K562 (cell line): Measurements from ENCODE around the gene ARMCX5. TPM values are rescaled to one million over a fixed set of nuclear protein-coding genes. Genes with fewer than 3 reads are reported as not detected.

Experiments
- ATAC-seq: fragments of 200-7000 bp; cut with Tn5 transposase; 3 replicates; pipeline ENCODE4 v1.9.1; 2020; ENCODE audit warnings: moderate library complexity
- BruUV-seq: library from RNA; stranded (reverse); fragments of 400-500 nt; replicated peaks from 2 replicates; lab custom pipeline; 2021; lab: Mats Ljungman, UMichigan
- CTCF ChIA-PET: fragments of 300-600 bp; formaldehyde crosslinking; extraction: SDS; loops from one replicate; lab custom pipeline; 2021; ENCODE audit warnings: low intra/inter-chr PET ratio; lab: Yijun Ruan, JAX
- POLR2A ChIA-PET: fragments of 300-600, 350-650 bp; sonication (Branson Sonifier 250); formaldehyde crosslinking; extraction: SDS; loops from one replicate; lab custom pipeline; 2021; ENCODE audit warnings: antibody characterized with exemption, inconsistent platforms; lab: Yijun Ruan, JAX
- DNase-seq, 4 experiments: peaks; one replicate each; pipeline versions ENCODE4 v3.0.0 to v3.0.0-alpha.2; 2011 to 2018; ENCODE audit warnings: low spot score in 3 of 4, mixed read lengths in 3 of 4; ENCODE audit errors: extremely low read depth in 1 of 4
- FAIRE-seq: peaks from 2 replicates; lab custom pipeline; 2011; peaks lifted over from hg19 to GRCh38; lab: Jason Lieb, UNC
- H2AFZ ChIP-seq: 2 replicates; pipeline ENCODE4 v1.6.0; 2011; ENCODE audit warnings: low read depth, low read length, control low read depth, inconsistent platforms
- H3K27ac ChIP-seq: fragments of 200-600 bp; 3 replicates; pipeline ENCODE4 v1.8.0; 2011; ENCODE audit warnings: low read depth, mild to moderate bottlenecking, control low read depth, inconsistent platforms, low read length, moderate library complexity, mixed read lengths; ENCODE audit errors: extremely low read depth
- H3K27me3 ChIP-seq, 2 experiments: fragments of 300-600 bp in 1 of 2; 2 replicates in 1 of 2; 3 replicates in 1 of 2; pipeline versions ENCODE4 v1.6.0 to v1.8.0; 2011; ENCODE audit warnings: inconsistent platforms in 2 of 2, low read length in 2 of 2, mild to moderate bottlenecking in 1 of 2, mixed read lengths in 1 of 2, moderate library complexity in 1 of 2; ENCODE audit not compliant: control insufficient read depth in 2 of 2, insufficient read depth in 2 of 2
- H3K36me3 ChIP-seq: fragments of 300-600 bp; 3 replicates; pipeline ENCODE4 v1.8.0; 2011; ENCODE audit warnings: mild to moderate bottlenecking, low read length, inconsistent platforms; ENCODE audit not compliant: control insufficient read depth, insufficient read depth
- H3K4me1 ChIP-seq, 2 experiments: fragments of 200-600 bp in 1 of 2; replicated peaks in 1 of 2; 2 replicates in 1 of 2; 3 replicates in 1 of 2; pipeline versions ENCODE4 v1.5.1 to v1.8.0; 2011; ENCODE audit warnings: inconsistent platforms in 2 of 2, low read length in 2 of 2, mild to moderate bottlenecking in 1 of 2, mixed read lengths in 1 of 2, moderate library complexity in 1 of 2; ENCODE audit not compliant: control insufficient read depth in 2 of 2, insufficient read depth in 2 of 2
- H3K4me2 ChIP-seq: 2 replicates; pipeline ENCODE4 v1.6.1; 2011; ENCODE audit warnings: low read length, control low read depth, inconsistent platforms, mixed read lengths; ENCODE audit not compliant: insufficient read depth
- H3K4me3 ChIP-seq: fragments of 200-600 bp; sonication (generic), shearing (Covaris generic); 2 replicates; pipeline ENCODE4 v1.5.1; 2016; ENCODE audit warnings: control low read depth, inconsistent platforms
- H3K79me2 ChIP-seq: fragments of 200-600 bp; 3 replicates; pipeline ENCODE4 v1.8.0; 2011; ENCODE audit warnings: low read length, inconsistent platforms; ENCODE audit not compliant: control insufficient read depth, insufficient read depth
- H3K9ac ChIP-seq, 2 experiments: 2 replicates each; pipeline versions ENCODE4 v1.6.0 to v1.6.1; 2011; ENCODE audit warnings: low read depth in 2 of 2, low read length in 2 of 2, control low read depth in 1 of 2, inconsistent platforms in 1 of 2, mild to moderate bottlenecking in 1 of 2, mixed read lengths in 1 of 2; ENCODE audit not compliant: insufficient read depth in 1 of 2
- H3K9me1 ChIP-seq: one replicate; pipeline ENCODE4 v1.6.0; 2011; ENCODE audit warnings: inconsistent platforms, mild to moderate bottlenecking, low read length, moderate library complexity; ENCODE audit not compliant: control insufficient read depth, insufficient read depth
- H3K9me3 ChIP-seq: replicated peaks from 2 replicates; pipeline ENCODE4 v1.5.1; 2011; ENCODE audit warnings: low read depth, low read length, inconsistent platforms; ENCODE audit not compliant: control insufficient read depth, insufficient read depth
- H4K20me1 ChIP-seq: replicated peaks from 2 replicates; pipeline ENCODE4 v1.6.1; 2011; ENCODE audit warnings: low read length, inconsistent platforms, mixed read lengths; ENCODE audit not compliant: control insufficient read depth, insufficient read depth
- ASH1L ChIP-seq: fragments of 450-650 bp; IDR thresholded peaks from 2 replicates; pipeline ENCODE4 v1.6.1; 2018; ENCODE audit warnings: borderline replicate concordance, mild to moderate bottlenecking, low read depth; ENCODE audit not compliant: partially characterized antibody
- ATF3 ChIP-seq, 2 experiments: fragments of 450-650 bp in 1 of 2; sonication (generic) in 1 of 2; formaldehyde crosslinking in 1 of 2; IDR thresholded peaks in 1 of 2; conservative IDR thresholded peaks in 1 of 2; 2 replicates each; pipeline versions ENCODE4 v1.6.1 to v1.8.1; 2016 to 2023; ENCODE audit warnings: mild to moderate bottlenecking in 2 of 2, moderate library complexity in 2 of 2, inconsistent platforms in 1 of 2, missing genetic modification reagents in 1 of 2
- E2F5 ChIP-seq: sonication (generic); formaldehyde crosslinking; IDR thresholded peaks from 2 replicates; pipeline ENCODE4 v1.8.0; 2022; ENCODE audit warnings: mild to moderate bottlenecking, missing genetic modification reagents
- ETV6 ChIP-seq, 3 experiments: fragments of 150-350 bp in 1 of 3; sonication (generic) in 1 of 3; formaldehyde crosslinking in 1 of 3; IDR thresholded peaks; 2 replicates each; pipeline versions ENCODE4 v1.6.1 to v1.8.0; 2014 to 2022; ENCODE audit warnings: borderline replicate concordance in 2 of 3, low read depth in 2 of 3, antibody characterized with exemption in 1 of 3, low read length in 1 of 3, mild to moderate bottlenecking in 1 of 3, missing genetic modification reagents in 1 of 3
- FOXK2 ChIP-seq, 2 experiments: fragments of 450-650 bp; IDR thresholded peaks in 1 of 2; conservative IDR thresholded peaks in 1 of 2; 2 replicates each; pipeline ENCODE4 v1.6.1; 2016; ENCODE audit warnings: low read depth in 2 of 2, mild to moderate bottlenecking in 1 of 2
- HNRNPLL ChIP-seq: fragments of 200-400 bp; formaldehyde crosslinking; IDR thresholded peaks from 2 replicates; pipeline ENCODE4 v1.6.1; 2017; ENCODE audit warnings: low read length, low read depth, mild to moderate bottlenecking; ENCODE audit not compliant: poor library complexity, severe bottlenecking
- NR2F6 ChIP-seq: fragments of 450-650 bp; formaldehyde crosslinking; IDR thresholded peaks from 2 replicates; pipeline ENCODE4 v1.4.0; 2020; ENCODE audit warnings: mild to moderate bottlenecking
- SMARCA4 ChIP-seq: fragments of 450-650 bp; IDR thresholded peaks from 2 replicates; pipeline ENCODE4 v1.6.1; 2016
- TSHZ1 ChIP-seq: fragments of 250-450 bp; sonication (Bioruptor Pico); IDR thresholded peaks from 2 replicates; pipeline ENCODE4 v1.4.0; 2020; ENCODE audit warnings: mild to moderate bottlenecking, moderate library complexity
- USF2 ChIP-seq: sonication (generic); formaldehyde crosslinking; IDR thresholded peaks from 2 replicates; pipeline ENCODE4 v1.5.0; 2020; ENCODE audit warnings: missing genetic modification reagents
- ZNF76 ChIP-seq: fragments of 250-450 bp; sonication (Bioruptor Pico); IDR thresholded peaks from 2 replicates; pipeline ENCODE4 v1.4.0; 2020; ENCODE audit warnings: mild to moderate bottlenecking, moderate library complexity, borderline replicate concordance
- WGBS: fragments of 100-300 bp; shearing (Covaris generic); methylation state at CpG from one replicate; pipeline ENCODE4 v1.1.6; 2016; ENCODE audit warnings: low coverage, mixed read lengths; ENCODE audit not compliant: insufficient coverage; ENCODE audit errors: missing lambda C conversion rate; 5-methylcytosine and 5-hydroxymethylcytosine counted together
- in situ Hi-C: fragments of 300-500 bp; cut with MboI; formaldehyde crosslinking; loops from 4 replicates; pipeline ENCODE4 v1.15.0; 2018; ENCODE audit warnings: inconsistent platforms, mixed read lengths
- intact Hi-C: fragments of 100-400 bp; cut with micrococcal nuclease; formaldehyde crosslinking; loops from 2 replicates; pipeline ENCODE4 v1.14.2; 2022
- polyA plus RNA-seq, 8 experiments: library from polyadenylated mRNA; depleted of rRNA in 4 of 8; stranded (reverse) in 5 of 8; unstranded in 3 of 8; fragments of >200 nt; fragmentation: Nextera tagmentation in 2 of 8; fragmentation: Illumina TruSeq in 1 of 8; extraction: Ambion mirVana in 2 of 8; extraction: Trizol in 1 of 8; gene quantifications; 2 replicates each; pipeline versions ENCODE4 v1.2.1 to v1.2.3, GENCODE V29; 2011 to 2014; ENCODE audit warnings: inconsistent platforms in 1 of 8, missing spikeins in 1 of 8
- total RNA-seq, 7 experiments: library from RNA; depleted of rRNA in 6 of 7; stranded (reverse); fragments of >200 nt in 6 of 7; fragmentation: Illumina TruSeq in 2 of 7; extraction: Trizol in 2 of 7; gene quantifications; 2 replicates each; pipeline versions ENCODE4 v1.2.1 to v1.2.3, GENCODE V29; 2011 to 2021; ENCODE audit warnings: low replicate concordance in 1 of 7

The ARMCX5 gene
- total and polyA plus RNA-seq, 9 of the 15 experiments (the other 6 are each of a cell fraction or from before 2014, with no cell fraction given), result 13.4 to 29.4 (median 17.3) TPM

- no peak for TF ChIP-seq ETV6 (IDR thresholded peaks at IDR 0.05; ENCODE audit: borderline replicate concordance in 1 of 2, low read depth in 2 of 2, low read length in 1 of 2)
- TF ChIP-seq ETV6 (CRISPR knock-in tag; IDR thresholded peaks at IDR 0.05; ENCODE audit: borderline replicate concordance), result no peak
- TF ChIP-seq HNRNPLL, result no peak
These were observed 51.6 kb downstream of the ARMCX5 start (continued) for GRCh38 chrX:102650903-102651241.

- intact Hi-C loops, result no loop called here
- ChIA-PET CTCF (no interaction called here), POLR2A (no interaction called here)
- Histone ChIP-seq H4K20me1 (no peaks in the 10 kb centered on the region), H3K9me3 (no peaks in the 10 kb centered on the region), H3K27ac (no peak within 1 kb of the TSS), H3K9me1 (no peaks in the 10 kb centered on the region), H3K4me2 (no peak within 1 kb of the TSS), H3K4me3 (no peak within 1 kb of the TSS), H3K27me3 (no peaks in the 10 kb centered on the region), H3K9ac (no peak within 1 kb of the TSS), H3K4me1 (no peaks in the 10 kb centered on the region), H2AFZ (no peak within 1 kb of the TSS), H3K79me2 (no peaks in the 10 kb centered on the region), H3K36me3 (no peaks in the 10 kb centered on the region)
- DNase-seq (no peak), FAIRE-seq (no peak), ATAC-seq (no peak)
- in situ Hi-C loops, result no loop called here
- WGBS, result 85% methylated on average over 12 of the region's 61 CpGs
- BruUV-seq, result no TSS peak
- TF ChIP-seq TSHZ1 (no peak), USF2 (CRISPR knock-in tag) (no peak), ASH1L (no peak), NR2F6 (CRISPR knock-in tag) (no peak), SMARCA4 (no peak), ZNF76 (CRISPR knock-in tag) (no peak), ATF3 (IDR thresholded peaks at IDR 0.05) (no peak), ATF3 (CRISPR knock-in tag; conservative IDR thresholded peaks at IDR 0.05) (no peak), FOXK2 (conservative IDR thresholded peaks at IDR 0.05 in 1 of 2, IDR thresholded peaks at IDR 0.05 in 1 of 2; ENCODE audit: low read depth in 2 of 2) (no peak), E2F5 (CRISPR knock-in tag) (no peak)
These were observed 52.1 kb downstream of the ARMCX5 start, which contains the start of gene GPRASP1 for GRCh38 chrX:102651242-102652011. Gene GPRASP1 (plus strand): TSS chrX:102651483. CDS start chrX:102653914, 2,431 bp downstream.
